ENCODE measurements around the gene IGFL1. TPM values are rescaled to one million over a fixed set of nuclear protein-coding genes. Genes with fewer than 3 reads are reported as not detected.

Gene IGFL1
- total and polyA plus RNA-seq, 2 donors (not counting 1 experiment from before 2014, with no cell fraction given): 0.15 TPM; not detected in 1

- H3K9me3 Mint-ChIP-seq (ENCODE audit: insufficient read depth): no peaks in the 10 kb centered on the region
- Histone ChIP-seq H3K9me3 (ENCODE audit: control extremely low read depth in 1 of 3, control insufficient read depth in 2 of 3, insufficient read depth in 1 of 3, low read length in 2 of 3) (peaks cover 0 to 6% (median 0%) of the 10 kb centered on the region in 3 donors), H4K20me1 (ENCODE audit: control insufficient read depth, insufficient read depth, low read length, poor library complexity, severe bottlenecking) (no peaks in the 10 kb centered on the region), H3K36me3 (replicated peaks in 1 of 2; ENCODE audit: control extremely low read depth in 1 of 2, control insufficient read depth in 1 of 2, extremely low read depth in 1 of 2, insufficient read depth in 2 of 2, low read length in 1 of 2) (no peaks in the 10 kb centered on the region), H3K79me2 (ENCODE audit: control insufficient read depth, insufficient read depth, low read length) (no peaks in the 10 kb centered on the region), H3K4me2 (replicated peaks; ENCODE audit: low read depth, low read length, poor library complexity, severe bottlenecking) (no peak overlapping the region), H3K27ac (ENCODE audit: low read length in 2 of 2) (no peak overlapping the region), H2AFZ (ENCODE audit: insufficient read depth, low read depth, low read length, poor library complexity, severe bottlenecking) (no peak overlapping the region), H3K27me3 (replicated peaks in 1 of 4; ENCODE audit: control extremely low read depth in 1 of 4, control insufficient read depth in 3 of 4, insufficient read depth in 4 of 4, low read length in 3 of 4) (peaks cover 0 to 11% (median 3%) of the 10 kb centered on the region in 4 experiments), H3K4me1 (ENCODE audit: control insufficient read depth in 2 of 2, insufficient read depth in 2 of 2, low read length in 2 of 2) (no peaks in the 10 kb centered on the region), H3K9ac (ENCODE audit: low read length) (no peak overlapping the region), H3K4me3 (ENCODE audit: control extremely low read depth in 1 of 5, extremely low read depth in 1 of 5, insufficient read depth in 1 of 5, low read depth in 2 of 5, low read length in 4 of 5) (no peak overlapping the region)
- no peaks in the 10 kb centered on the region for H3K4me1 Mint-ChIP-seq
- no peak for TF ChIP-seq EZH2 (IDR thresholded peaks at IDR 0.05; ENCODE audit: borderline replicate concordance, insufficient read depth, low read depth, low read length, poor library complexity, severe bottlenecking)
- TF ChIP-seq CTCF (IDR thresholded peaks at IDR 0.05): no peak
- POLR2A ChIA-PET: no interaction called here
- CTCF ChIA-PET: no interaction called here
- no peak overlapping the region for H3K4me3 Mint-ChIP-seq
- ATAC-seq (ENCODE audit: low read depth): no peak
- H3K27me3 Mint-ChIP-seq: peaks cover 40% of the 10 kb centered on the region
- intact Hi-C loops (cut with micrococcal nuclease): no loop called here
- WGBS (ENCODE audit: insufficient coverage): 73% methylated on average over 7 of the region's 11 CpGs
- no peak for DNase-seq
- no peak overlapping the region for H3K27ac Mint-ChIP-seq
Measured at GRCh38 chr19:46213156-46213555, 16.4 kb upstream of the IGFL1 start.

- Mint-ChIP-seq H3K27ac (no peak overlapping the region), H3K9me3 (ENCODE audit: insufficient read depth) (no peaks in the 10 kb centered on the region), H3K4me1 (no peaks in the 10 kb centered on the region), H3K4me3 (no peak overlapping the region), H3K27me3 (peaks cover 34% of the 10 kb centered on the region)
- Histone ChIP-seq H3K27me3 (replicated peaks in 1 of 4; ENCODE audit: control extremely low read depth in 1 of 4, control insufficient read depth in 3 of 4, insufficient read depth in 4 of 4, low read length in 3 of 4) (peaks cover 0 to 9% (median 3%) of the 10 kb centered on the region in 4 experiments), H3K9ac (ENCODE audit: low read length) (no peak overlapping the region), H3K36me3 (replicated peaks in 1 of 2; ENCODE audit: control extremely low read depth in 1 of 2, control insufficient read depth in 1 of 2, extremely low read depth in 1 of 2, insufficient read depth in 2 of 2, low read length in 1 of 2) (no peaks in the 10 kb centered on the region), H3K9me3 (ENCODE audit: control extremely low read depth in 1 of 3, control insufficient read depth in 2 of 3, insufficient read depth in 1 of 3, low read length in 2 of 3) (peaks cover 0 to 6% (median 0%) of the 10 kb centered on the region in 3 donors), H2AFZ (ENCODE audit: insufficient read depth, low read depth, low read length, poor library complexity, severe bottlenecking) (no peak overlapping the region), H3K27ac (ENCODE audit: low read length in 2 of 2) (no peak overlapping the region), H3K4me1 (ENCODE audit: control insufficient read depth in 2 of 2, insufficient read depth in 2 of 2, low read length in 2 of 2) (no peaks in the 10 kb centered on the region), H3K4me3 (ENCODE audit: control extremely low read depth in 1 of 5, extremely low read depth in 1 of 5, insufficient read depth in 1 of 5, low read depth in 2 of 5, low read length in 4 of 5) (no peak overlapping the region), H3K79me2 (ENCODE audit: control insufficient read depth, insufficient read depth, low read length) (no peaks in the 10 kb centered on the region), H4K20me1 (ENCODE audit: control insufficient read depth, insufficient read depth, low read length, poor library complexity, severe bottlenecking) (no peaks in the 10 kb centered on the region), H3K4me2 (replicated peaks; ENCODE audit: low read depth, low read length, poor library complexity, severe bottlenecking) (no peak overlapping the region)
- DNase-seq: no peak
- intact Hi-C loops (cut with micrococcal nuclease): no loop called here
- no peak for TF ChIP-seq CTCF (IDR thresholded peaks at IDR 0.05)
- no peak for TF ChIP-seq EZH2 (IDR thresholded peaks at IDR 0.05; ENCODE audit: borderline replicate concordance, insufficient read depth, low read depth, low read length, poor library complexity, severe bottlenecking)
- POLR2A ChIA-PET: no interaction called here
- CTCF ChIA-PET: no interaction called here
- WGBS (ENCODE audit: insufficient coverage): 90% methylated on average over 18 of the region's 19 CpGs
- ATAC-seq (ENCODE audit: low read depth): no peak
Measured at GRCh38 chr19:46213806-46214205, 15.7 kb upstream of the IGFL1 start.

All from B cell (primary cell).